BJ (cell line): Measurements from ENCODE around the gene UAP1. TPM values are rescaled to one million over a fixed set of nuclear protein-coding genes. Genes with fewer than 3 reads are reported as not detected.
"Not testable (repeated sequence)": the region's sequence is repeated elsewhere in the genome, so short reads cannot be mapped to it uniquely, and the experiment has no call there.

Source experiments
- CTCF ChIA-PET: fragments of 350-600 bp; formaldehyde crosslinking; extraction: SDS; loops from one replicate; lab custom pipeline; 2021; ENCODE audit warnings: antibody characterized with exemption, inconsistent platforms; lab: Yijun Ruan, JAX
- POLR2A ChIA-PET: fragments of 300-600 bp; sonication (Branson Sonifier 250); formaldehyde crosslinking; extraction: SDS; loops from one replicate; lab custom pipeline; 2021; ENCODE audit warnings: antibody characterized with exemption; lab: Charles Lee
- DNase-seq: peaks from one replicate; pipeline ENCODE4 v3.0.0-alpha.2; 2011; ENCODE audit warnings: low read depth
- H3K27me3 ChIP-seq: 2 replicates; pipeline ENCODE4 v1.6.0; 2011; ENCODE audit warnings: low read length; ENCODE audit not compliant: control insufficient read depth, insufficient read depth
- H3K36me3 ChIP-seq: 2 replicates; pipeline ENCODE4 v1.5.1; 2011; ENCODE audit warnings: low read length; ENCODE audit not compliant: control insufficient read depth, insufficient read depth
- H3K4me3 ChIP-seq: 2 replicates; pipeline ENCODE4 v1.5.1; 2011; ENCODE audit warnings: low read depth, mild to moderate bottlenecking, control low read depth, low read length
- polyA plus RNA-seq: library from polyadenylated mRNA; depleted of rRNA; stranded (reverse); fragments of >200 nt; gene quantifications from 2 replicates; pipeline ENCODE4 v1.2.3, GENCODE V29; 2011
- TF ChIP-seq, protein P1 (sequence below): IDR thresholded peaks from 2 replicates; pipeline ENCODE4 v1.5.1; 2011; ENCODE audit warnings: low read depth, mild to moderate bottlenecking, control low read depth, inconsistent platforms, low read length, moderate library complexity; ENCODE audit not compliant: insufficient read depth

UAP1 gene
- polyA plus RNA-seq, 1 experiment = 33.6 TPM

GRCh38 chr1:162599451-162599850 is 37.9 kb downstream of the UAP1 start:
- Histone ChIP-seq H3K4me3 (no peak overlapping the region), H3K27me3 (no peaks in the 10 kb centered on the region), H3K36me3 (no peaks in the 10 kb centered on the region; the same call in 1 of the 2 replicates)
- no peak for DNase-seq
- ChIA-PET CTCF (interaction anchor here (1.0 to 3.1 kb wide), 2 partner anchors 14 to 242 kb away, joined by 3 to 9 read pairs; no protein-coding TSS in a partner anchor), POLR2A (no interaction called here)
- TF ChIP-seq, protein P1, sequence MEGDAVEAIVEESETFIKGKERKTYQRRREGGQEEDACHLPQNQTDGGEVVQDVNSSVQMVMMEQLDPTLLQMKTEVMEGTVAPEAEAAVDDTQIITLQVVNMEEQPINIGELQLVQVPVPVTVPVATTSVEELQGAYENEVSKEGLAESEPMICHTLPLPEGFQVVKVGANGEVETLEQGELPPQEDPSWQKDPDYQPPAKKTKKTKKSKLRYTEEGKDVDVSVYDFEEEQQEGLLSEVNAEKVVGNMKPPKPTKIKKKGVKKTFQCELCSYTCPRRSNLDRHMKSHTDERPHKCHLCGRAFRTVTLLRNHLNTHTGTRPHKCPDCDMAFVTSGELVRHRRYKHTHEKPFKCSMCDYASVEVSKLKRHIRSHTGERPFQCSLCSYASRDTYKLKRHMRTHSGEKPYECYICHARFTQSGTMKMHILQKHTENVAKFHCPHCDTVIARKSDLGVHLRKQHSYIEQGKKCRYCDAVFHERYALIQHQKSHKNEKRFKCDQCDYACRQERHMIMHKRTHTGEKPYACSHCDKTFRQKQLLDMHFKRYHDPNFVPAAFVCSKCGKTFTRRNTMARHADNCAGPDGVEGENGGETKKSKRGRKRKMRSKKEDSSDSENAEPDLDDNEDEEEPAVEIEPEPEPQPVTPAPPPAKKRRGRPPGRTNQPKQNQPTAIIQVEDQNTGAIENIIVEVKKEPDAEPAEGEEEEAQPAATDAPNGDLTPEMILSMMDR = no peak

GRCh38 chr1:162603117-162603516 is 41.6 kb downstream of the UAP1 start:
- DNase-seq, H3K27me3 ChIP-seq, H3K4me3 ChIP-seq, H3K36me3 ChIP-seq, POLR2A ChIA-PET: not testable (repeated sequence)
- CTCF ChIA-PET = interaction anchor here (0.7 kb wide), 1 partner anchor 10 kb away, joined by 3 read pairs; no protein-coding TSS in a partner anchor

GRCh38 chr1:162605225-162605927 is 43.9 kb downstream of the UAP1 start:
- ChIA-PET POLR2A (interaction anchor here (1.0 kb wide), 1 partner anchor 27 kb away, joined by 6 read pairs; the partner anchor contains the start of gene DDR2), CTCF (interaction anchor here (0.6 to 2.3 kb wide), 7 partner anchors 8 to 653 kb away, joined by 3 to 5 read pairs (median 3); no protein-coding TSS in a partner anchor)
- TF ChIP-seq, protein P1 = no peak
- Histone ChIP-seq H3K4me3 (no peak overlapping the region), H3K27me3 (no peaks in the 10 kb centered on the region), H3K36me3 (peaks cover 2% of the 10 kb centered on the region; the same call in 1 of the 2 replicates)
- DNase-seq = peak; percentile 68

DNA sequence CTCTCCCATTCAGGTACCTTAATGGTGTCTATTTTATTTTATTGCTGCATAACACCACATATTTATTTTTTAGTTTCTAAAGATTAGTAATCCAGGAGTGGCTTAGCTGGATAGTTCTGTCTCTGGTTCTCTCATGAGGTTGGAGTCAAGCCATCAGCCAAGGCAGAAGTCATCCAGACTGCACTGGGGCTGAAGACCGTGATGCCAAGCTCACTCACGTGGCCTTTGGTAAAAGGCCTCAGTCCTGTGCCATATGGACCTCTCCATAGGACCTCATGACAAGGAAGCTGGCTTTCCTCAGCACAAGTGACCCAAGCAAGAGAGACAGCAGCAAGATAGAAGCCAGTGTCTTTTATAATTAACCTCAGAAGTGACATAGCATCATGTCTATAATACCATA is 47.8 kb downstream of the UAP1 start:
- no peaks in the 10 kb centered on the region for H3K27me3 ChIP-seq
- no peak for DNase-seq
- H3K36me3 ChIP-seq = peaks cover 2% of the 10 kb centered on the region; the same call in 1 of the 2 replicates
- CTCF ChIA-PET = interaction anchor here (0.6 to 1.9 kb wide), 3 partner anchors 8 to 191 kb away, joined by 3 to 4 read pairs (median 3); no protein-coding TSS in a partner anchor
- POLR2A ChIA-PET = no interaction called here
- TF ChIP-seq, protein P1 = no peak
- no peak overlapping the region for H3K4me3 ChIP-seq

- TF ChIP-seq, protein P1 = no peak
- ChIA-PET CTCF (interaction anchor here (0.7 to 3.3 kb wide), 29 partner anchors 7 to 557 kb away, joined by 3 to 43 read pairs (median 5); partner anchors contain the start of gene DDR2), POLR2A (no interaction called here)
- no peak overlapping the region for H3K4me3 ChIP-seq
- no peaks in the 10 kb centered on the region for H3K27me3 ChIP-seq
- DNase-seq = no peak
- H3K36me3 ChIP-seq = peaks cover 2% of the 10 kb centered on the region; the same call in 1 of the 2 replicates
These were observed 51.3 kb downstream of the UAP1 start for GRCh38 chr1:162612606-162613400.
